KBM-7 (cell line): ENCODE results near the gene WASHC2C.
"Not testable (repeated sequence)": the region's sequence is repeated elsewhere in the genome, so short reads cannot be mapped to it uniquely, and the experiment has no call there.

ENCODE experiments used
- DNase-seq: peaks from one replicate; pipeline ENCODE4 v3.0.0-alpha.2; 2015
- in situ Hi-C: fragments of 300-500 bp; cut with MboI; formaldehyde crosslinking; loops from 2 replicates; pipeline ENCODE4 v1.14.3; 2020; ENCODE audit warnings: low sequenced_read_pairs, low pct_unique_long_range_greater_than_20kb, mixed read lengths

The WASHC2C gene

DNA sequence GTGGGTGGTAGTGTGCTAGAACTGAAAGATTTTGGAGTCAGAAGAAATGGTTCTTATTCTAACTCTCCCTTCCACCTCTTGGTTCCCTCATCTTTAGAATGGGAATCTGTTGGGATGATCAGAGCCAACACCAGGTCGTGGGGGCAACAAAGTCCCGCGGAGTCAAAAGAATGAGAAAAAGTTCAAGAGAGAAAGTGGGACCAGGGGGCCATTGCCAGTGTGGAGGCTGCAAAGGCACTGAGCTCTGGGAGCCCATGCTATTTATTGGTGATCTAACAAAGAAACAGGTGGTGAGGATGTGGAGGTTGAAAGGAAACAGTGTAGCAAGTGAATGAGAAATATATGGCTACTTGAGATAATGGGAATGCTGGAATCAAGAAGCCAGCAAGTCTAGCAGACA is 90.8 kb downstream of the WASHC2C start:
- in situ Hi-C loops, result no loop called here

GRCh38 chr10:45819552-45819951 is 92.5 kb downstream of the WASHC2C start:
- no peak for DNase-seq
- in situ Hi-C loops, result no loop called here

More for the DNA sequence above, 90.8 kb downstream of the WASHC2C start:
- DNase-seq, result no peak

- in situ Hi-C loops, DNase-seq: not testable (repeated sequence)
Measured at GRCh38 chr10:45820107-45820830, 93.2 kb downstream of the WASHC2C start.

- DNase-seq, in situ Hi-C loops: not testable (repeated sequence)
Measured at GRCh38 chr10:45822918-45823317, 95.9 kb downstream of the WASHC2C start.
